HUES64 (cell line): ENCODE measurements around the gene TNK2.

Source experiments
- H3K27ac ChIP-seq: 2 replicates; pipeline ENCODE4 v1.7.0; 2013; ENCODE audit warnings: low read depth, low read length, inconsistent platforms
- H3K27me3 ChIP-seq: 2 replicates; pipeline ENCODE4 v1.6.1; 2013; ENCODE audit warnings: mild to moderate bottlenecking, low read length; ENCODE audit not compliant: insufficient read depth
- H3K36me3 ChIP-seq: 2 replicates; pipeline ENCODE4 v1.6.1; 2013; ENCODE audit warnings: mild to moderate bottlenecking, low read length; ENCODE audit not compliant: insufficient read depth
- H3K4me1 ChIP-seq: 2 replicates; pipeline ENCODE4 v1.6.1; 2013; ENCODE audit warnings: mild to moderate bottlenecking, low read length, moderate library complexity; ENCODE audit not compliant: insufficient read depth
- H3K4me3 ChIP-seq: 2 replicates; pipeline ENCODE4 v1.5.1; 2013; ENCODE audit warnings: mild to moderate bottlenecking, low read length, moderate library complexity
- H3K9ac ChIP-seq: 2 replicates; pipeline ENCODE4 v1.6.1; 2013; ENCODE audit warnings: mild to moderate bottlenecking, low read depth, low read length
- H3K9me3 ChIP-seq: 2 replicates; pipeline ENCODE4 v1.6.1; 2013; ENCODE audit warnings: low read depth, low read length; ENCODE audit not compliant: insufficient read depth
- WGBS: fragments of 150-250, 120-280 bp; methylation state at CpG from one replicate; pipeline ENCODE4 v1.1.7; 2013; ENCODE audit warnings: missing lambda C conversion rate; 5-methylcytosine and 5-hydroxymethylcytosine counted together

TNK2 gene

DNA sequence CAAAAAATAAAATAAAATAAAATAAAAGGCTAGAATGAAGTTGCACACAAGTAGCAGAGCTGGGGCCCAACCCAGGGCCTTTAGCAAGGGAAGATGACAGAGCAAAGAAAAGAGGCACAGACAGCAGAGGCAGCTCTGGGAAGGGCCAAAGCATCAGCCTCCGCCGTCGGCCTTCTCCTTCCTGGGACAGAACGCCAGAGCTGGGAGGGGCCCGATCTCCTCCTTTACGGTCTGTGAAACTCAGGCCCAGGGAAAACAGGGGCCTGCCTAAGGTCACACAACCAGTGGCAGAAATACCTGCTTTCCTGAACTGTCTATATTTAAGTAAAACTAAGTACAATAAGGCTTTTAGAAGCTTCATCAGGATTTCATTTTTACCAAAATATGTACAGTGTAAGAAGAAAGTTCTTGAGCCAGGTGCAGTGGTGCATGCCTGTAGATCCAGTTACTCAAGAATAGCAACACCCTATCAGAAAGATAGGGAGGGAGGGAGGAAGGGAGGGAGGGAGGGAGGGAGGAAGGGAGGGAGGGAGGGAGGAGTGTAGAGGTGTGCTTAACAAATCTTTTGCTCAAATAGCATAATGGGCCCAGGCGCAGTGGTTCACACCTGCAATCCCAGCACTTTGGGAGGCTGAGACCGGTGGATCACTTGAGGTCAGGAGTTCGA, 53.6 kb downstream of the TNK2 start:
- no peak overlapping the region for H3K27ac ChIP-seq
- WGBS, result 80% methylated on average over 9 of the region's 9 CpGs
- no peaks in the 10 kb centered on the region for H3K36me3 ChIP-seq
- no peak overlapping the region for H3K4me3 ChIP-seq
- H3K27me3 ChIP-seq, result 0 out of 2 replicates have a peak, but pooled peaks cover 2% of the 10 kb centered on the region
- H3K4me1 ChIP-seq, result peaks cover 8% of the 10 kb centered on the region
- no peak overlapping the region for H3K9ac ChIP-seq
- H3K9me3 ChIP-seq, result no peaks in the 10 kb centered on the region

DNA sequence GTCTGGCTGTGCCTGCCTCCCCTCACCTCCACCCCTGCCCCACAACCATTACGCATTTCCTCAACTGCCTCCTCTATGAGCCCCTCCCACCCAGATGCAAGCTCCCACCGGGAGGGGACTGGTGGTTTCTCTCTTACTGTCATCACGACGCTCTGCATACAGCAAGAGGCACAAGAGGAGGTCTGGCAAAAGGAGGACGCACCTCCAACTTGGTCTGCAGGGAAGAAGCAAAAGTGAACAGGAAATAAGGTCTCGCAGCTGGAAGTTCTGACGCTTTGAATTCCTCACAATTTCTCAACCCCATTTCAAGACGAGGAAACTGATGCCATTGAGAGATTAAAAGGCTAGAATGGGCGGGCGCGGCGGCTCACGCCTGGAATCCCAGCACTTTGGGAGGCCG, 54.4 kb downstream of the TNK2 start:
- H3K4me1 ChIP-seq, result peaks cover 8% of the 10 kb centered on the region; the same call in 1 of the 2 replicates
- WGBS, result 73% methylated on average over 14 of the region's 14 CpGs
- no peaks in the 10 kb centered on the region for H3K36me3 ChIP-seq
- no peaks in the 10 kb centered on the region for H3K9me3 ChIP-seq
- no peak overlapping the region for H3K9ac ChIP-seq
- H3K4me3 ChIP-seq, result no peak overlapping the region
- H3K27me3 ChIP-seq, result 0 out of 2 replicates have a peak, but pooled peaks cover 2% of the 10 kb centered on the region
- no peak overlapping the region for H3K27ac ChIP-seq

- peaks cover 8% of the 10 kb centered on the region; the same call in 1 of the 2 replicates for H3K4me1 ChIP-seq
- no peak overlapping the region for H3K4me3 ChIP-seq
- no peak overlapping the region for H3K9ac ChIP-seq
- H3K27me3 ChIP-seq, result 0 out of 2 replicates have a peak, but pooled peaks cover 2% of the 10 kb centered on the region
- no peaks in the 10 kb centered on the region for H3K36me3 ChIP-seq
- no peak overlapping the region for H3K27ac ChIP-seq
- 96% methylated on average over 20 of the region's 20 CpGs for WGBS
- H3K9me3 ChIP-seq, result no peaks in the 10 kb centered on the region
These were observed 55.3 kb downstream of the TNK2 start for GRCh38 chr3:195853036-195853435.

DNA sequence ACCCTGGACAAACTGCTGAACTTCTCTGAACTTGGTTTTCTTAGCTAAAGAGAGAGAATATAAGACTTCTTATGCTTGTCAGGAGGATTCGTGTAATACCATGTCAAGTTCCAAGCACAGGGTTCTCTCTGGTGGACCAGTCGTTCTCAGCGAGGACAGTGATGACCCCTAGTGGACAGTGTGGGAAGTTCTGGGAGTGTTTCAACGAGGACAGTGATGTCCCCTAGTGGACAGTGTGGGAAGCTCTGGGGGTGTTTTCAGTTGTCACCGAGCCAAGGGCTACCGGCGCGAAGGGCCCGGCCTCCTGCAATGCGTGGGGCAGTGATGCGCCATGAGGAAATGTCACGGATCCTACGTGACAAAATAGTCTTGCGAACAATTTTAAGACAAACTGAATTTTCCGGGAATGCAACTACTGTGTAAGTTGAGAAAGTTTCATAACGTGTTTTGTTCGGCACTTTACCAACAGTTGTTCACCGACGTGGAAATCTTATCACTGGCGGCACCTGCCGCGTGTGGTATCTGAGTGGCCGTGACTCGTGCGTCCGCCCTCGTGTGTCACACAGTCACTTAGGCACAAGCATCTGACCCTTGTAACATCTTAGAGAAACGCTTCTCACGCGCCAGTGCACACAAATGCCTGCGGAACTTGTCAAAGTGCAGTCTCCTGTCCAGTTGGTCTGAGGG, 57.4 kb downstream of the TNK2 start:
- Histone ChIP-seq H3K27me3 (0 out of 2 replicates have a peak, but pooled peaks cover 2% of the 10 kb centered on the region), H3K27ac (no peak overlapping the region), H3K4me1 (peaks cover 8% of the 10 kb centered on the region; the same call in 1 of the 2 replicates), H3K36me3 (no peaks in the 10 kb centered on the region), H3K9me3 (no peaks in the 10 kb centered on the region), H3K4me3 (no peak overlapping the region), H3K9ac (no peak overlapping the region)
- 51% methylated on average over 31 of the region's 31 CpGs for WGBS

DNA sequence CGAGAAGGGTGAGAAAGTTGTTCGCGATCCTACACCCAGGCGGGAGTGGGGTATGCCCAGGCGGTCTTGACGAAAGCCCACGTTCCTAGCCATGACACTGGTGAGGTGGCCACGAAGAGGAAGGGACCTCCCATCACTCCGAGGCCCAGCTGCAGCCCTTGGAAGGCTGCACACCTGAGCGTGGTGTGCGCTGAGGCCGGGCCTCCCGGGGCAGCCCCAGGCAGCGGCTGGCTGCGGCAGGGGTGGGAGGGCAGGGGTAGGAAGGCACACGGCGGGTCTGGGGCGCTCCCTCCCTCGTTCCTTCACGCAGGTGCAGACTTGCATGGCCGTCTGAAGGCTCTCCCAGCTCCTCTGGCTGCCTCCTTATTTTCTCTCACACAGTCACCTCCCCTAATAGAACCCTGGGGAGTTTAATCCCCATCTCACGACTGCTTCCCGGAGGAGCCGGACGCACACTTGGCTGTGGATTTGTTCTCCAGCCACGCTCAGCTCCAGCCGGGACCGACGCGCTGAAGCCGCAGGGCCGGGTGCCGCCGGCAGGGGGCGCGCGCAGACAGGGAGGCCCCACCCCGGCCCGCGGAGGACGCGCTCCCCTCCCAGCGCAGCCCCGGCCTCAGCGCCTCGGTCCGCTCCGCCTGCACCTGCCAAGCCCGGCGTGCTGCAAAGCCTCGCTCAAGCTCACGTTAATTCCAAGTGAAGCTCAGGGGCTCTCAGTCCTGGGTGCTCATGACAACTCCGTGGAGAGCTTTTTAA, 58.9 kb downstream of the TNK2 start:
- peaks cover 8% of the 10 kb centered on the region; the same call in 1 of the 2 replicates for H3K4me1 ChIP-seq
- 94% methylated on average over 53 of the region's 53 CpGs for WGBS

GRCh38 chr3:195847055-195847950, 61.0 kb downstream of the TNK2 start:
- 0 out of 2 replicates have a peak, but pooled peaks cover 3% of the 10 kb centered on the region for H3K4me1 ChIP-seq
- 0 out of 2 replicates have a peak, but pooled peaks cover 2% of the 10 kb centered on the region for H3K27me3 ChIP-seq
- H3K9me3 ChIP-seq, result no peaks in the 10 kb centered on the region
- no peak overlapping the region for H3K4me3 ChIP-seq
- H3K9ac ChIP-seq, result no peak overlapping the region
- WGBS, result 92% methylated on average over 24 of the region's 24 CpGs
- no peak overlapping the region for H3K27ac ChIP-seq
- H3K36me3 ChIP-seq, result no peaks in the 10 kb centered on the region

More for the DNA sequence above, 58.9 kb downstream of the TNK2 start:
- H3K9me3 ChIP-seq, result no peaks in the 10 kb centered on the region
- no peak overlapping the region for H3K4me3 ChIP-seq
- no peaks in the 10 kb centered on the region for H3K36me3 ChIP-seq
- no peak overlapping the region for H3K9ac ChIP-seq
- H3K27me3 ChIP-seq, result 0 out of 2 replicates have a peak, but pooled peaks cover 2% of the 10 kb centered on the region
- no peak overlapping the region for H3K27ac ChIP-seq

DNA sequence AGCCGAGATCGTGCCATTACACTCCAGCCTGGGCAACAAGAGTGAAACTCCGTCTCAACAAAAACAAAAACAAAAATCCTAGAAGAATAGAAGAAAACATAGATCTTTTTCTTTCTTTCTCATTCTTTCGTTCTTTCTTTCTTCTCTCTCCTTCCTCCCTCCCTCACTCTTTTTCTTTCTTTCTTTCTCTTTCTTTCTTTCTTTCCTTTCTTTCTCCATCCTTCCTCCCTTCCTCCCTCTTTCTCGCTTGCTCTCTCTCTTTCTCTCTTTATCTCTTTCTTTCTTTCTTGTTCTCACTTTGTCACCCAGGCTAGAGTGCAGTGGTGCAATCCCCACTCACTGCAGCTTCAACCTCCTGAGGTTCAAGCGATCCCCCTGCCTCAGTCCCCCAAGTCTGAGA, 62.9 kb downstream of the TNK2 start:
- Histone ChIP-seq H3K27me3 (no peaks in the 10 kb centered on the region), H3K9me3 (no peaks in the 10 kb centered on the region), H3K4me3 (no peak overlapping the region), H3K36me3 (no peaks in the 10 kb centered on the region), H3K27ac (no peak overlapping the region), H3K9ac (no peak overlapping the region), H3K4me1 (0 out of 2 replicates have a peak, but pooled peaks cover 3% of the 10 kb centered on the region)
- 91% methylated on average over 6 of the region's 6 CpGs for WGBS

DNA sequence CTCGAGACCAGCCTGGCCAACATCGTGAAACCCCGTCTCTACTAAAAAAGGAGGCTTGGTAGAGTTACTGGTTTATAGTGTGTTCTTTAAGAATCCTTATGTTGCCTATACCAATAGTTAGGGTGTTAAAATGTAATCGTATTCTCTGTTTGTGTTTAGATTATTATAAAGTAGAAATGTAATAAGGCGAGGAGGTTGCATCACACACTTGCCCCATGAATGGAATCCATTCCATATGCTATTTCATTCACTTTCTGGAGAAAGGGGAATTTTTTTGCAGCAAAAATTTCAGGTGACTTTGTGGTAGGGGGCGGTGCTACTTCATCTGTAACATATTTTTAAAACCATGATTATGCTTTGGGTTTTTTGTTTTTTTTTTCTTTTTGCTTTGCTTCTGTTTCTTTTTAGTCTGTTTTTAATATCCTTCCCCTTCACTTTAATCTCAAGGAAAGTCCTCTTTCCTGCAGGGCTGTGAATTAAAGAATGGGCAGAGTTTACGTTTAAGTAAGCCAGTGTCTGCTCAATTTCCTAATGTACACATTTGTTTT, 63.6 kb downstream of the TNK2 start:
- Histone ChIP-seq H3K27ac (no peak overlapping the region), H3K4me3 (no peak overlapping the region), H3K9me3 (no peaks in the 10 kb centered on the region), H3K36me3 (no peaks in the 10 kb centered on the region), H3K9ac (no peak overlapping the region), H3K4me1 (peaks cover 5% of the 10 kb centered on the region), H3K27me3 (no peaks in the 10 kb centered on the region)
- 95% methylated on average over 5 of the region's 7 CpGs for WGBS

DNA sequence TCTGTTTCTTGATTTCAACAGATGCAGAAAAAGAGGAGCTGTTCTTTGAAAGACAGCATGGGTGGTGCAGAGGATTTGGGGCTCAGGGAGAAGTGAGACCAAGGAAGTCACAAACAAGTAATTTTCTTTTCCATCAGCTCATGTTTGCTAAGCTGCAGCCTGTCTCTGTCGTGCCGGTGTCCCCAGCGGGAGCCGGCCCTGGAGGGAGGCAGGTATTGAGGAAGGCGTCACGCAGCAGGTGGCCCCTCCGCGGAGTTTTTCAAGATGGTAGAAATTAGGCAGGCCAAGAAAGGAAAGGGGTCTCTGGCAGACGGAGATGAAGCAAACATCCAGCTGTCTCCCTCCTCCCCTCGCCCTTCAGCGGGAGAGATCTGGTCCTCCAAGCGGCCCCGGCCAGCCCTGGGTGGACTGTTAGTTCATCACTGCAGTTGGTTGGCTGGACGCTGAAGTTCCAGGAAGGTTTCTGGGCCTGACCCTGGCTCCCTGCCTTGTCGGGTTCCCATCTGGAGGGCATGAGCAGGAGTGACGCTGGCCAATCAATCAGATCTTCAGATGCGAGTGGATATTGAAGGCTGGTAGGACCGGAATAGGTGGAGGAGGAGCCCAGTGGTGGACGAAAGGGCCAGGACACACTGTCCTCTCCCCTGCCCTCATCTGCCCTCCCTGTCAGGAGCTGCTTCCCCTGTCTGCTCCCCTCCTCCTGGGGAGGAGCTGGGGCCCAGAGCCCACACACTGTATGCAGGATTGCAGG, 68.9 kb downstream of the TNK2 start:
- Histone ChIP-seq H3K4me3 (no peak overlapping the region), H3K27ac (no peak overlapping the region), H3K9me3 (no peaks in the 10 kb centered on the region), H3K9ac (peak overlapping the region; percentile 13; the same call in 1 of the 2 replicates), H3K36me3 (no peaks in the 10 kb centered on the region), H3K4me1 (peaks cover 6% of the 10 kb centered on the region), H3K27me3 (no peaks in the 10 kb centered on the region)
- WGBS, result 56% methylated on average over 19 of the region's 19 CpGs

DNA sequence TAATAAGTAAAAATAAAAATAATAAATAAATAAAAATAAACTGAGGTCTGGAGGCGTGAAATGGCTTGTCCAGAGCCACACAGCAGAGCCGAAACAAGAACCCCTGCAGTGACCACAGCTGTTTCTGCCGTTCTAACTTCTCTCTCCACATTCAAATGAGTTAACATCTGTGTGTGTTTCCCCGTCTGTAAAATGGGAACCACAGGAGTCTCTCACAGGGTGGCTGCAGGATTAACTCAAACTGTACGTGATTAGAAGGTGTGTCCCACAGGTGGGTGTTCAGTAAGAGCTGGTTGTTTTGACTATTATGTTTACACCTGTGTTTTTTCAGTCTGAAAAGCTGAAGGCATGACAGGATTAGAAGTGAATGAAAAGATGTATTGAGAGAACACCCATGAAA, 69.6 kb downstream of the TNK2 start:
- H3K36me3 ChIP-seq, result no peaks in the 10 kb centered on the region
- no peak overlapping the region for H3K9ac ChIP-seq
- no peaks in the 10 kb centered on the region for H3K9me3 ChIP-seq
- 69% methylated on average over 5 of the region's 5 CpGs for WGBS
- no peak overlapping the region for H3K4me3 ChIP-seq
- peaks cover 6% of the 10 kb centered on the region for H3K4me1 ChIP-seq
- H3K27ac ChIP-seq, result no peak overlapping the region
- no peaks in the 10 kb centered on the region for H3K27me3 ChIP-seq
